ENCODE data around the gene LRRC45. TPM values are rescaled to one million over a fixed set of nuclear protein-coding genes. Genes with fewer than 3 reads are reported as not detected.
A peak's percentile ranks its signal among the peaks of the same experiment; 100 is the strongest.

The LRRC45 gene
- total RNA-seq, 1 experiment from 2014 or later: 40.1 TPM

GRCh38 chr17:82049521-82049971 lies 26.4 kb downstream of the LRRC45 start:
- Histone ChIP-seq H3K79me2 (ENCODE audit: insufficient read depth, low read length) (peaks cover 36% of the 10 kb centered on the region), H3K4me3 (replicated peaks in 1 of 2; ENCODE audit: low read depth in 1 of 2, low read length in 2 of 2) (no peak overlapping the region), H3K9me2 (ENCODE audit: insufficient read depth) (no peaks in the 10 kb centered on the region), H4K20me1 (ENCODE audit: insufficient read depth) (no peaks in the 10 kb centered on the region), H3K4me2 (ENCODE audit: low read length) (peak overlapping the region; percentile 100), H3K27me3 (ENCODE audit: insufficient read depth, low read length) (no peaks in the 10 kb centered on the region), H3K36me3 (ENCODE audit: control insufficient read depth in 1 of 2, insufficient read depth in 2 of 2, low read length in 2 of 2) (peaks cover 7 to 19% of the 10 kb centered on the region in 2 experiments; a peak in 2 of 4 replicates), H3K4me1 (ENCODE audit: control insufficient read depth in 1 of 2, insufficient read depth in 2 of 2, low read length in 2 of 2) (peaks cover 13 to 24% of the 10 kb centered on the region in 2 experiments; a peak in 3 of 4 replicates), H3K9ac (ENCODE audit: low read length) (no peak overlapping the region), H3K9me3 (ENCODE audit: control insufficient read depth in 1 of 2, insufficient read depth in 1 of 2, low read depth in 1 of 2, low read length in 2 of 2) (no peaks in the 10 kb centered on the region), H2AFZ (ENCODE audit: low read depth, low read length, poor library complexity, severe bottlenecking) (no peak overlapping the region), H3K27ac (ENCODE audit: low read depth, low read length) (peak overlapping the region; percentile 81; the same call in 1 of the 2 replicates)
- no peak for ATAC-seq
- TF ChIP-seq ZBTB33 (IDR thresholded peaks at IDR 0.05; ENCODE audit: extremely low read depth, insufficient replicate concordance, low read length) (no peak), POLR2A (IDR thresholded peaks at IDR 0.05; ENCODE audit: borderline replicate concordance, extremely low read depth, insufficient read depth, insufficient read length) (no peak), RAD21 (IDR thresholded peaks at IDR 0.05; ENCODE audit: low read depth) (no peak), ATF3 (IDR thresholded peaks at IDR 0.05) (no peak), CBX3 (IDR thresholded peaks at IDR 0.05; ENCODE audit: low read depth) (no peak), YY1 (IDR thresholded peaks at IDR 0.05; ENCODE audit: extremely low read depth, insufficient replicate concordance, low read depth, low read length) (no peak), EZH2 (IDR thresholded peaks at IDR 0.05) (no peak), MAX (IDR thresholded peaks at IDR 0.05) (no peak), FOSL1 (IDR thresholded peaks at IDR 0.05; ENCODE audit: low read depth) (no peak), JUND (IDR thresholded peaks at IDR 0.05) (no peak), POLR2AphosphoS5 (IDR thresholded peaks at IDR 0.05; ENCODE audit: low read depth, low read length) (no peak), SIN3A (IDR thresholded peaks at IDR 0.05; ENCODE audit: low read depth) (no peak), CEBPB (IDR thresholded peaks at IDR 0.05; ENCODE audit: low read depth) (no peak), EGR1 (IDR thresholded peaks at IDR 0.05; ENCODE audit: low read depth) (no peak), ELF1 (IDR thresholded peaks at IDR 0.05; ENCODE audit: borderline replicate concordance, low read depth) (no peak), CTCF (IDR thresholded peaks at IDR 0.05 in 2 of 3, conservative IDR thresholded peaks at IDR 0.05 in 1 of 3; ENCODE audit: borderline replicate concordance in 1 of 3, insufficient read depth in 1 of 3, low read depth in 2 of 3, low read length in 2 of 3) (no peak), EZH2phosphoT487 (IDR thresholded peaks at IDR 0.05; ENCODE audit: borderline replicate concordance) (no peak)
- RAD21 ChIA-PET (ENCODE audit: low non-redundant PET in 1 of 2, low total read pairs in 2 of 2, uncharacterized antibody in 2 of 2, unreplicated experiment in 2 of 2): no interaction called here
- CTCF ChIA-PET: no interaction called here
- BruUV-seq (replicated peaks): no TSS peak
- intact Hi-C loops (cut with micrococcal nuclease): no loop called here
- no peak for DNase-seq (ENCODE audit: low read depth, low spot score)
- POLR2A ChIA-PET: no interaction called here
